IMR-90 (cell line): ENCODE data around the gene NLGN2. TPM values are rescaled to one million over a fixed set of nuclear protein-coding genes. Genes with fewer than 3 reads are reported as not detected.
A peak's percentile ranks its signal among the peaks of the same experiment; 100 is the strongest.

ENCODE experiments used
- ATAC-seq: fragments of 200-7000 bp; cut with Tn5 transposase; 2 replicates; pipeline ENCODE4 v1.9.1; 2020; ENCODE audit warnings: low read depth, mild to moderate bottlenecking, moderate library complexity
- BruUV-seq: library from RNA; stranded (reverse); fragments of 400-500 nt; replicated peaks from 2 replicates; lab custom pipeline; 2021; lab: Mats Ljungman, UMichigan
- CTCF ChIA-PET: fragments of 300-600 bp; formaldehyde crosslinking; extraction: SDS; loops from one replicate; lab custom pipeline; 2021; ENCODE audit warnings: antibody characterized with exemption; lab: Yijun Ruan, JAX
- POLR2A ChIA-PET: fragments of 300-600 bp; sonication (Branson Sonifier 250); formaldehyde crosslinking; loops from one replicate; lab custom pipeline; 2022; ENCODE audit warnings: antibody characterized with exemption; ENCODE audit not compliant: unreplicated experiment; lab: Charles Lee
- DNase-seq: peaks from one replicate; pipeline ENCODE4 v3.0.0; 2013
- H2AFZ ChIP-seq: replicated peaks from 2 replicates; pipeline ENCODE3; 2013; ENCODE audit warnings: low read length, mild to moderate bottlenecking; ENCODE audit not compliant: poor library complexity
- H2AK5ac ChIP-seq: 2 replicates; pipeline ENCODE4 v1.6.1; 2013; ENCODE audit warnings: low read depth, low read length, inconsistent platforms
- H2AK9ac ChIP-seq: replicated peaks from 2 replicates; pipeline ENCODE3; 2013; ENCODE audit warnings: mild to moderate bottlenecking, low read depth, low read length, moderate library complexity; ENCODE audit not compliant: poor library complexity
- H2BK120ac ChIP-seq: 2 replicates; pipeline ENCODE4 v1.6.1; 2013; ENCODE audit warnings: low read depth, low read length, inconsistent platforms
- H2BK15ac ChIP-seq: 3 replicates; pipeline ENCODE4 v1.6.1; 2013; ENCODE audit warnings: low read depth, low read length, inconsistent platforms
- H2BK20ac ChIP-seq: 2 replicates; pipeline ENCODE4 v1.6.1; 2013; ENCODE audit warnings: low read depth, mild to moderate bottlenecking, inconsistent platforms, low read length, moderate library complexity
- H2BK5ac ChIP-seq: 2 replicates; pipeline ENCODE4 v1.6.1; 2013; ENCODE audit warnings: mild to moderate bottlenecking, low read depth, low read length, inconsistent platforms; ENCODE audit not compliant: poor library complexity, severe bottlenecking
- H3K14ac ChIP-seq: replicated peaks from 2 replicates; pipeline ENCODE4 v1.6.1; 2013; ENCODE audit warnings: low read depth, low read length, inconsistent platforms
- H3K18ac ChIP-seq: 2 replicates; pipeline ENCODE4 v1.6.1; 2013; ENCODE audit warnings: low read depth, low read length, control low read depth
- H3K23ac ChIP-seq: 2 replicates; pipeline ENCODE4 v1.6.1; 2013; ENCODE audit warnings: low read depth, low read length, inconsistent platforms
- H3K27ac ChIP-seq: 2 replicates; pipeline ENCODE4 v1.5.1; 2013; ENCODE audit warnings: mild to moderate bottlenecking, control low read depth, low read length; ENCODE audit not compliant: insufficient read depth
- H3K27me3 ChIP-seq: 2 replicates; pipeline ENCODE4 v1.6.1; 2013; ENCODE audit warnings: low read length; ENCODE audit not compliant: control insufficient read depth, insufficient read depth
- H3K36me3 ChIP-seq: 2 replicates; pipeline ENCODE4 v1.6.1; 2013; ENCODE audit warnings: low read length, mixed read lengths; ENCODE audit not compliant: control insufficient read depth, insufficient read depth
- H3K4ac ChIP-seq: 2 replicates; pipeline ENCODE4 v1.6.1; 2013; ENCODE audit warnings: low read depth, low read length, inconsistent platforms
- H3K4me1 ChIP-seq: 2 replicates; pipeline ENCODE4 v1.6.1; 2013; ENCODE audit warnings: low read length, mixed read lengths; ENCODE audit not compliant: control insufficient read depth, insufficient read depth
- H3K4me2 ChIP-seq: 2 replicates; pipeline ENCODE4 v1.6.1; 2013; ENCODE audit warnings: low read depth, mild to moderate bottlenecking, control low read depth, low read length, moderate library complexity
- H3K4me3 ChIP-seq: 2 replicates; pipeline ENCODE4 v1.5.1; 2013; ENCODE audit warnings: low read depth, mild to moderate bottlenecking, control low read depth, low read length, moderate library complexity; ENCODE audit not compliant: insufficient read depth
- H3K56ac ChIP-seq: 2 replicates; pipeline ENCODE4 v1.6.1; 2013; ENCODE audit warnings: low read length, inconsistent platforms; ENCODE audit not compliant: insufficient read depth; ENCODE audit errors: extremely low read depth
- H3K79me1 ChIP-seq, 2 experiments: 2 replicates each; pipeline ENCODE4 v1.6.1; 2013; ENCODE audit warnings: low read length in 2 of 2, inconsistent platforms in 1 of 2, low read depth in 1 of 2
- H3K9ac ChIP-seq: 2 replicates; pipeline ENCODE4 v1.6.1; 2013; ENCODE audit warnings: low read depth, low read length, control low read depth
- H3K9me1 ChIP-seq: 2 replicates; pipeline ENCODE4 v1.6.1; 2013; ENCODE audit warnings: low read length, inconsistent platforms; ENCODE audit not compliant: insufficient read depth
- H3K9me3 ChIP-seq: 2 replicates; pipeline ENCODE4 v1.6.1; 2013; ENCODE audit warnings: low read length; ENCODE audit not compliant: control insufficient read depth, insufficient read depth
- H4K20me1 ChIP-seq: 2 replicates; pipeline ENCODE4 v1.6.1; 2013; ENCODE audit warnings: low read length, inconsistent platforms; ENCODE audit not compliant: insufficient read depth
- H4K5ac ChIP-seq: 2 replicates; pipeline ENCODE4 v1.6.1; 2013; ENCODE audit warnings: mild to moderate bottlenecking, low read depth, low read length, control low read depth
- H4K8ac ChIP-seq, 2 experiments: 2 replicates each; pipeline ENCODE4 v1.6.1; 2013; ENCODE audit warnings: low read depth in 2 of 2, low read length in 2 of 2, control low read depth in 1 of 2, inconsistent platforms in 1 of 2
- H4K91ac ChIP-seq: 2 replicates; pipeline ENCODE4 v1.6.1; 2013; ENCODE audit warnings: low read depth, low read length, inconsistent platforms; ENCODE audit not compliant: insufficient read depth
- BHLHE40 ChIP-seq: fragments of 150-350 bp; IDR thresholded peaks from 2 replicates; pipeline ENCODE4 v1.6.1; 2016; ENCODE audit warnings: mild to moderate bottlenecking, low read depth, low read length
- POLR2A ChIP-seq: IDR thresholded peaks from 2 replicates; pipeline ENCODE4 v1.6.1; 2012; ENCODE audit warnings: mild to moderate bottlenecking, low read depth, low read length
- WGBS, 2 experiments: methylation state at CpG; one replicate each; pipeline versions ENCODE4 v1.1.5 to v1.1.7; 2013; ENCODE audit warnings: missing lambda C conversion rate in 2 of 2; ENCODE audit not compliant: insufficient read length in 1 of 2; ENCODE audit errors: extremely low coverage in 2 of 2; 5-methylcytosine and 5-hydroxymethylcytosine counted together
- dilution Hi-C: fragments of 300-500 bp; cut with HindIII; formaldehyde crosslinking; loops from one replicate; pipeline ENCODE4 v1.14.3; 2018; ENCODE audit warnings: low sequenced_read_pairs; ENCODE audit not compliant: unreplicated experiment
- in situ Hi-C: fragments of 300-500 bp; cut with MboI; formaldehyde crosslinking; loops from 3 replicates; pipeline ENCODE4 v1.14.3; 2019; ENCODE audit warnings: low sequenced_read_pairs, inconsistent platforms, mixed read lengths
- intact Hi-C: fragments of 100-400 bp; cut with micrococcal nuclease; formaldehyde crosslinking; loops from 2 replicates; pipeline ENCODE4 v1.10.0; 2022
- polyA plus RNA-seq, 3 experiments: library from polyadenylated mRNA; depleted of rRNA; stranded (reverse); fragments of >200 nt; gene quantifications; 2 replicates each; pipeline ENCODE4 v1.2.3, GENCODE V29; 2012; ENCODE audit warnings: low replicate concordance in 1 of 3
- total RNA-seq: library from RNA; depleted of rRNA; stranded (reverse); fragments of >200 nt; gene quantifications from 2 replicates; pipeline ENCODE4 v1.2.3, GENCODE V29; 2012

The NLGN2 gene
- total and polyA plus RNA-seq, 2 of the 4 experiments (the other 2 are of a cell fraction): 1.8 to 38.1 TPM

GRCh38 chr17:7380321-7380720, 27.3 kb upstream of the NLGN2 start:
- dilution Hi-C loops (no loop called here), in situ Hi-C loops (no loop called here), intact Hi-C loops (no loop called here)
- H4K91ac ChIP-seq: no peak overlapping the region
- peak overlapping the region; percentile 84 for H2AFZ ChIP-seq
- H3K4me2 ChIP-seq: peak overlapping the region; percentile 3
- no peak overlapping the region for H2AK9ac ChIP-seq
- BruUV-seq: no TSS peak
- ATAC-seq (peak; percentile 44), DNase-seq (peak; percentile 47)
- H3K4ac ChIP-seq: no peak overlapping the region
- no peak overlapping the region for H2BK5ac ChIP-seq
- no peaks in the 10 kb centered on the region for H3K79me1 ChIP-seq
- no peak overlapping the region for H2BK120ac ChIP-seq
- no peak overlapping the region for H4K8ac ChIP-seq
- H3K36me3 ChIP-seq: no peaks in the 10 kb centered on the region
- no peak overlapping the region for H3K14ac ChIP-seq
- POLR2A ChIA-PET: interaction anchor here (0.6 kb wide), 1 partner anchor 13 kb away, joined by 4 read pairs; no protein-coding TSS in a partner anchor
- peaks cover 26% of the 10 kb centered on the region for H3K27me3 ChIP-seq
- H3K23ac ChIP-seq: no peak overlapping the region
- no peaks in the 10 kb centered on the region for H4K20me1 ChIP-seq
- no peak overlapping the region for H2BK15ac ChIP-seq
- WGBS, 2 experiments: 19% methylated on average over 3 of the region's 7 CpGs; no CpG with 5 or more reads in 1 of the 2 experiments
- no peak overlapping the region for H4K5ac ChIP-seq
- no peak overlapping the region for H2AK5ac ChIP-seq
- no peak overlapping the region for H2BK20ac ChIP-seq
- no peak overlapping the region for H3K9ac ChIP-seq
- H3K9me3 ChIP-seq: peaks cover 8% of the 10 kb centered on the region; the same call in 1 of the 2 replicates
- H3K18ac ChIP-seq: no peak overlapping the region
- TF ChIP-seq BHLHE40: no peak
- 0 out of 2 replicates have a peak, but pooled peaks have one; percentile 5 for TF ChIP-seq POLR2A
- H3K27ac ChIP-seq: no peak overlapping the region
- CTCF ChIA-PET: no interaction called here
- H3K56ac ChIP-seq: no peak overlapping the region
- peaks cover 7% of the 10 kb centered on the region; the same call in 1 of the 2 replicates for H3K4me1 ChIP-seq
- peaks cover 2% of the 10 kb centered on the region; the same call in 1 of the 2 replicates for H3K9me1 ChIP-seq
- no peak overlapping the region for H3K4me3 ChIP-seq
